Brain microvascular endothelial cell (primary cell): ENCODE measurements around the gene ITIH3.

Experiments used
- DNase-seq: peaks from one replicate; pipeline ENCODE4 v3.0.0-alpha.2; 2020
- H3K27ac ChIP-seq: fragments of 250-450 bp; sonication (Bioruptor Pico); 2 replicates; pipeline ENCODE4 v1.5.1; 2020; ENCODE audit warnings: mild to moderate bottlenecking, moderate library complexity
- H3K27me3 ChIP-seq: fragments of 250-450 bp; sonication (Bioruptor Pico); replicated peaks from 2 replicates; pipeline ENCODE4 v1.5.1; 2020; ENCODE audit warnings: mild to moderate bottlenecking
- H3K36me3 ChIP-seq: fragments of 250-450 bp; sonication (Bioruptor Pico); replicated peaks from 2 replicates; pipeline ENCODE4 v1.5.1; 2020; ENCODE audit warnings: mild to moderate bottlenecking
- H3K4me3 ChIP-seq: 2 replicates; pipeline ENCODE4 v1.5.1; 2011; ENCODE audit warnings: low read depth, mild to moderate bottlenecking, control low read depth, low read length, moderate library complexity
- in situ Hi-C: cut with HindIII; loops from 2 replicates; pipeline ENCODE4 v1.10.0; 2017; ENCODE audit warnings: low sequenced_read_pairs, low pct_ligation_motif_present
- TF ChIP-seq, protein P1 (sequence below): IDR thresholded peaks from 2 replicates; pipeline ENCODE4 v1.5.1; 2011; ENCODE audit warnings: low read depth, mild to moderate bottlenecking, moderate library complexity, low read length, control low read depth, inconsistent platforms; ENCODE audit errors: missing control alignments

Gene ITIH3

GRCh38 chr3:52829482-52829881 is 34.9 kb downstream of the ITIH3 start:
- no peak overlapping the region for H3K27ac ChIP-seq
- in situ Hi-C loops: no loop called here
- no peak overlapping the region for H3K4me3 ChIP-seq
- DNase-seq: no peak
- TF ChIP-seq, protein P1, sequence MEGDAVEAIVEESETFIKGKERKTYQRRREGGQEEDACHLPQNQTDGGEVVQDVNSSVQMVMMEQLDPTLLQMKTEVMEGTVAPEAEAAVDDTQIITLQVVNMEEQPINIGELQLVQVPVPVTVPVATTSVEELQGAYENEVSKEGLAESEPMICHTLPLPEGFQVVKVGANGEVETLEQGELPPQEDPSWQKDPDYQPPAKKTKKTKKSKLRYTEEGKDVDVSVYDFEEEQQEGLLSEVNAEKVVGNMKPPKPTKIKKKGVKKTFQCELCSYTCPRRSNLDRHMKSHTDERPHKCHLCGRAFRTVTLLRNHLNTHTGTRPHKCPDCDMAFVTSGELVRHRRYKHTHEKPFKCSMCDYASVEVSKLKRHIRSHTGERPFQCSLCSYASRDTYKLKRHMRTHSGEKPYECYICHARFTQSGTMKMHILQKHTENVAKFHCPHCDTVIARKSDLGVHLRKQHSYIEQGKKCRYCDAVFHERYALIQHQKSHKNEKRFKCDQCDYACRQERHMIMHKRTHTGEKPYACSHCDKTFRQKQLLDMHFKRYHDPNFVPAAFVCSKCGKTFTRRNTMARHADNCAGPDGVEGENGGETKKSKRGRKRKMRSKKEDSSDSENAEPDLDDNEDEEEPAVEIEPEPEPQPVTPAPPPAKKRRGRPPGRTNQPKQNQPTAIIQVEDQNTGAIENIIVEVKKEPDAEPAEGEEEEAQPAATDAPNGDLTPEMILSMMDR: no peak
- no peaks in the 10 kb centered on the region for H3K36me3 ChIP-seq
- H3K27me3 ChIP-seq: no peaks in the 10 kb centered on the region

GRCh38 chr3:52829906-52830463 is 35.4 kb downstream of the ITIH3 start:
- no peak overlapping the region for H3K27ac ChIP-seq
- H3K4me3 ChIP-seq: no peak overlapping the region
- DNase-seq: no peak
- in situ Hi-C loops: no loop called here
- TF ChIP-seq, protein P1: no peak
- no peaks in the 10 kb centered on the region for H3K36me3 ChIP-seq
- H3K27me3 ChIP-seq: no peaks in the 10 kb centered on the region

- in situ Hi-C loops: no loop called here
- Histone ChIP-seq H3K4me3 (no peak within 1 kb of the TSS), H3K36me3 (no peaks in the 10 kb centered on the region), H3K27ac (no peak within 1 kb of the TSS), H3K27me3 (no peaks in the 10 kb centered on the region)
- TF ChIP-seq, protein P1: no peak
- DNase-seq: no peak
Observed at GRCh38 chr3:52830535-52831258, 36.1 kb downstream of the ITIH3 start, which contains the start of gene ITIH4. TSS of gene ITIH4 (minus strand) at chr3:52830672. CDS start at chr3:52830642, 30 bp downstream.

DNA sequence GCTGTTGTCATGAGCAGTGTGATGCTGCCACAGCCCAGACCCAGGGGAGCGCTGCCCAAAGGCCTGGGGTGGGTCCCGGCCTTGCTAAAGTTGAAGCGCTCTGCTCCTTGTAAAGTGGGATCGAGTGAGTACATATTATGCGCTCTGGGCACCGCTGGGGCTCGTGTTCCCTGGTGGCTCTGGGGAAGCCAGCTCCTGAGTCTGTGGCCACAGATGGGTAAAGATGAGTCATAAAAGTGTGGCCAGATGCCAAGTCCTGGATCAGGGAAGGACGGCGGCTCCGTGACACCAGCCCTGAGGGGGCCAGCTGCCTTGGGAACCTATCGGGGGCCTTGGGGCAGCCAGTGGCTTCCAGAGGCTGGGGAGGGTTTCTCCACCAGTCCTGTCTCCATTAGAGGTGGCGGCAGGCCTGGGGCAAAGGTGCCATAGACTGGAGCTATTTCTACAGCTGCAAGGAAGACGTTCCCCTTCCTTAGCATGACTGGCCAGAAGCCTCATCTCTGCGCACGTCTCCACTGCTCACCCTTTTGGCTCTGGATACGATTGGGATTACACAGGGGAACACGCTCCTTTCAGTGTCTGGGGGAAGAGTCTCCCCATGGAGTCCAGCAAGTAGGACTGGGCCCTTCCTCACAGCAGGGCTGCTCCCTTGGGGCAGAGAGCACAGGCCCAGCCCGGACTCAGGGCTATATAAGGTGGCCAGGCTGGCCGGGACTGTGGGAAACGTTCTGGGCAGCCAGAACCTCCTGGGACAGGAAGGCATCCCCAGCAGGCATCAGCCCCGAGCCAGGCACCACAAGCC is 37.1 kb downstream of the ITIH3 start:
- H3K27me3 ChIP-seq: no peaks in the 10 kb centered on the region
- TF ChIP-seq, protein P1: no peak
- DNase-seq: peak; percentile 77

DNA sequence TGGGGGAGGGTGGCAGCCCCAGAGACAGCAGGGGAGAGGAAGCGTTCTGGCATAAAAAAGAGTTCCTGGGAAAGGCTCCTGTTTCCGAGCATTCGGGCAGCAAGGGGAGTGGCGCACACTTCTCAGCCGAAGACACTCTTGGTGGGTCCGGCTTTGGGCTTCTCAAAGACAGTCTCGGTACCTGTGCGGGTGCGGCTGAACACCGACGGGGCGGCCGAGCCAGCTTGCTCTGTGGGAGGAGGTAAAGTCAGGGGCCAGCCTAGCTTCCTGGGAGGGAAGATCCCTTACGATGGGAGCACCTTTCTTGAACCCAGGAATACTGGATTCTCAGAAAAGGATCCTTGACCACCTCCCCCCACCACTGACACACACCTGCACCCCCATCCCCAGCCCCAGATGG is 38.6 kb downstream of the ITIH3 start:
- in situ Hi-C loops: no loop called here

More for the DNA sequence above, 37.1 kb downstream of the ITIH3 start:
- no peaks in the 10 kb centered on the region for H3K36me3 ChIP-seq
- in situ Hi-C loops: no loop called here
- H3K4me3 ChIP-seq: no peak overlapping the region
- H3K27ac ChIP-seq: no peak overlapping the region

More for the DNA sequence above, 38.6 kb downstream of the ITIH3 start:
- no peaks in the 10 kb centered on the region for H3K27me3 ChIP-seq
- no peak for DNase-seq
- TF ChIP-seq, protein P1: no peak
- no peak overlapping the region for H3K27ac ChIP-seq
- no peak overlapping the region for H3K4me3 ChIP-seq
- H3K36me3 ChIP-seq: no peaks in the 10 kb centered on the region
